Fibroblast of mammary gland (primary cell): ENCODE measurements around the gene MAP4K2.

Experiments
- DNase-seq: peaks from one replicate; pipeline ENCODE4 v3.0.0-alpha.2; 2010; ENCODE audit warnings: low read depth
- H3K4me3 ChIP-seq: 2 replicates; pipeline ENCODE4 v1.5.1; 2011; ENCODE audit warnings: low read depth, mild to moderate bottlenecking, low read length, moderate library complexity; ENCODE audit not compliant: control insufficient read depth
- CTCF ChIP-seq: conservative IDR thresholded peaks from 2 replicates; pipeline ENCODE4 v1.5.1; 2011; ENCODE audit warnings: low read depth, low read length, inconsistent platforms; ENCODE audit not compliant: control insufficient read depth, insufficient read depth

MAP4K2 gene

GRCh38 chr11:64842366-64842759 is 39.3 kb upstream of the MAP4K2 start:
- no peak for TF ChIP-seq CTCF
- no peak for DNase-seq
- H3K4me3 ChIP-seq, result no peak overlapping the region

- TF ChIP-seq CTCF, result no peak
- DNase-seq, result no peak
- H3K4me3 ChIP-seq, result no peak overlapping the region
These were observed 38.8 kb upstream of the MAP4K2 start for GRCh38 chr11:64841592-64842365.

DNA sequence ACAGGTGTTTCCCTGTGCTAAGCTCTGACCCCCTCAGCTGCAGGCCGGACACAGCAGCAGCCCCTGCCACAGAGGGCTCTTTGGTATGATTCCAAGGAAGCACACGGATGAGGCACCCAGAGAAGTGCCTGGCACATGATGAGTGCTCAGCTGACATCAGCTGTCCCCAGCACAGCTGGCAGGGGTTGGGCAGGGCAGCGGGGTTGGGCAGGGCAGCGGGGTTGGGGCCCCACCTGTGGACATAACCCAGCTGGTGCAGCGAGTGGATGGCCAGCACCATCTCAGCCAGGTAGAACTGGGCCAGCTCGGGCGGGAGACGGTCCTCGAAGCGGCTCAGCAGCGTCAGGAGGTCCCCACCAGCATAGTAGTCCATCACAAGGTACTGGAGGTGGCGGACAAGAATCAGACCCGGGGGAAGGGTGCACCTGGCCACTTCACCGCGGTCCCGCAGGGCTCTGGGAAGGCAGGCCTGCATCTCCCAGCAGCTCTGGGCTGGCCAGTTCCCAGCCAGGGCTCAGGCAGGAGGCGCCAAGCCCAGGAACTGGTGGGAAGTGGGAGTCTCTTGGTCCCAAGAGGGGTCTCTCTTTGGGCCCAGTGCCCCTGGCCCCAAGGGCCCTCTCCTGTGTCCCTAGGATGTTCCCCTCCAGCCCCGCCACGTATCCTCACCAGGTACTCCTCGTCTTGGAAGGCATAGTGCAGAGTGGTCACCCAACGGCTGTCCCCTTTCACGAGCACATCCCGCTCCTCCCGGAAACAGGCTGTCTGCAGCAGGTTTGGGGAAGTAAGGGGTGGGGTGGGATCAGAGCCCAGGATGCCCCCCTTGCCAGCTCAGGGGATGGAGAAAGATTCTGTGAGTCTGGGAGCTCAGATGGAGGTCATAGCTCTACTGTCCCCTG is 37.1 kb upstream of the MAP4K2 start:
- no peak overlapping the region for H3K4me3 ChIP-seq
- DNase-seq, result no peak
- no peak for TF ChIP-seq CTCF

- DNase-seq, result no peak
- no peak overlapping the region for H3K4me3 ChIP-seq
- no peak for TF ChIP-seq CTCF
These were observed 36.3 kb upstream of the MAP4K2 start for GRCh38 chr11:64839335-64839734.

- TF ChIP-seq CTCF, result no peak
- no peak overlapping the region for H3K4me3 ChIP-seq
- no peak for DNase-seq
These were observed 35.8 kb upstream of the MAP4K2 start for GRCh38 chr11:64838600-64839334.

- TF ChIP-seq CTCF, result no peak
- no peak overlapping the region for H3K4me3 ChIP-seq
- DNase-seq, result no peak
These were observed 34.9 kb upstream of the MAP4K2 start for GRCh38 chr11:64837887-64838351.
